WTC11 (cell line): ENCODE measurements around the gene ANKLE2. TPM values are rescaled to one million over a fixed set of nuclear protein-coding genes. Genes with fewer than 3 reads are reported as not detected.

Experiments used
- ARID4B ChIP-seq: sonication (generic); formaldehyde crosslinking; IDR thresholded peaks from 2 replicates; pipeline ENCODE4 v1.8.0; 2023; ENCODE audit warnings: missing genetic modification reagents, mild to moderate bottlenecking, borderline replicate concordance
- ATF3 ChIP-seq: sonication (generic); formaldehyde crosslinking; conservative IDR thresholded peaks from 2 replicates; pipeline ENCODE4 v1.8.1; 2022; ENCODE audit warnings: mild to moderate bottlenecking, missing genetic modification reagents
- CBFB ChIP-seq: sonication (generic); formaldehyde crosslinking; IDR thresholded peaks from 2 replicates; pipeline ENCODE4 v1.8.1; 2022; ENCODE audit warnings: mild to moderate bottlenecking, low read depth, missing genetic modification reagents
- CTCF ChIP-seq: fragments of 200-600 bp; IDR thresholded peaks from 2 replicates; pipeline ENCODE4 v1.8.0; 2022; ENCODE audit warnings: antibody characterized with exemption
- EMX1 ChIP-seq: fragments of 250-450 bp; sonication (Bioruptor Pico); IDR thresholded peaks from 2 replicates; pipeline ENCODE4 v1.8.0; 2021; ENCODE audit warnings: mild to moderate bottlenecking
- FOXJ3 ChIP-seq: sonication (generic); formaldehyde crosslinking; IDR thresholded peaks from 2 replicates; pipeline ENCODE4 v1.9.0; 2021; ENCODE audit warnings: missing genetic modification reagents, mild to moderate bottlenecking, borderline replicate concordance
- GABPB1 ChIP-seq: sonication (generic); formaldehyde crosslinking; IDR thresholded peaks from 2 replicates; pipeline ENCODE4 v1.8.1; 2023; ENCODE audit warnings: mild to moderate bottlenecking, missing genetic modification reagents
- IRF1 ChIP-seq: sonication (generic); formaldehyde crosslinking; IDR thresholded peaks from 2 replicates; pipeline ENCODE4 v1.8.0; 2023; ENCODE audit warnings: missing genetic modification reagents
- KAT7 ChIP-seq: sonication (generic); formaldehyde crosslinking; IDR thresholded peaks from 2 replicates; pipeline ENCODE4 v1.8.1; 2023; ENCODE audit warnings: missing genetic modification reagents, mild to moderate bottlenecking, borderline replicate concordance
- MAX ChIP-seq: sonication (generic); formaldehyde crosslinking; IDR thresholded peaks from 2 replicates; pipeline ENCODE4 v1.8.0; 2022; ENCODE audit warnings: mild to moderate bottlenecking, missing genetic modification reagents
- MLX ChIP-seq: sonication (generic); formaldehyde crosslinking; IDR thresholded peaks from 2 replicates; pipeline ENCODE4 v1.8.1; 2023; ENCODE audit warnings: mild to moderate bottlenecking, missing genetic modification reagents, moderate library complexity
- NFYB ChIP-seq: sonication (generic); formaldehyde crosslinking; conservative IDR thresholded peaks from 2 replicates; pipeline ENCODE4 v1.8.0; 2022; ENCODE audit warnings: low read depth, missing genetic modification reagents
- PRDM15 ChIP-seq: sonication (generic); formaldehyde crosslinking; IDR thresholded peaks from 2 replicates; pipeline ENCODE4 v1.8.0; 2022; ENCODE audit warnings: missing genetic modification reagents
- TCF7 ChIP-seq: sonication (generic); formaldehyde crosslinking; IDR thresholded peaks from 2 replicates; pipeline ENCODE4 v1.8.0; 2022; ENCODE audit warnings: mild to moderate bottlenecking, low read depth, missing genetic modification reagents, moderate library complexity
- TEAD4 ChIP-seq: sonication (generic); formaldehyde crosslinking; IDR thresholded peaks from 2 replicates; pipeline ENCODE4 v1.8.0; 2022; ENCODE audit warnings: mild to moderate bottlenecking, missing genetic modification reagents
- ZBTB43 ChIP-seq: sonication (generic); formaldehyde crosslinking; IDR thresholded peaks from 2 replicates; pipeline ENCODE4 v1.8.1; 2023; ENCODE audit warnings: mild to moderate bottlenecking, missing genetic modification reagents
- ZNF138 ChIP-seq: sonication (generic); formaldehyde crosslinking; conservative IDR thresholded peaks from 2 replicates; pipeline ENCODE4 v1.8.1; 2022; ENCODE audit warnings: mild to moderate bottlenecking, moderate library complexity, missing genetic modification reagents
- ZNF232 ChIP-seq: sonication (generic); formaldehyde crosslinking; IDR thresholded peaks from 2 replicates; pipeline ENCODE4 v1.8.0; 2022; ENCODE audit warnings: mild to moderate bottlenecking, missing genetic modification reagents
- ZNF263 ChIP-seq: sonication (generic); formaldehyde crosslinking; IDR thresholded peaks from 2 replicates; pipeline ENCODE4 v1.8.1; 2022; ENCODE audit warnings: low read depth, mild to moderate bottlenecking, moderate library complexity, missing genetic modification reagents
- ZNF532 ChIP-seq: fragments of 250-450 bp; sonication (Bioruptor Pico); IDR thresholded peaks from 2 replicates; pipeline ENCODE4 v1.9.0; 2021; ENCODE audit warnings: mild to moderate bottlenecking, borderline replicate concordance
- total RNA-seq: library from RNA; stranded (reverse); gene quantifications from 3 replicates; pipeline ENCODE4 v1.2.3, GENCODE V29; 2021

The ANKLE2 gene
- total RNA-seq, 1 experiment from 2014 or later = 63.8 TPM

GRCh38 chr12:132710405-132711079, 51.1 kb downstream of the ANKLE2 start, which contains the start of gene PGAM5 (continued):
- TF ChIP-seq MLX (no peak), EMX1 (CRISPR knock-in tag) (no peak), ZNF232 (CRISPR knock-in tag) (peak; percentile 29; the same call in 1 of the 2 replicates), TEAD4 (CRISPR knock-in tag) (no peak), ZNF532 (CRISPR knock-in tag) (no peak), NFYB (CRISPR knock-in tag) (no peak), ATF3 (CRISPR knock-in tag) (no peak), ZNF138 (CRISPR knock-in tag) (no peak), TCF7 (CRISPR knock-in tag) (no peak), CBFB (CRISPR knock-in tag) (no peak), KAT7 (CRISPR knock-in tag) (no peak), GABPB1 (CRISPR knock-in tag) (peak; percentile 76), MAX (CRISPR knock-in tag) (peak; percentile 77; the same call in 1 of the 2 replicates), PRDM15 (no peak; the same call in 1 of the 2 replicates), ARID4B (CRISPR knock-in tag) (no peak; the same call in none of the 2 replicates), FOXJ3 (CRISPR knock-in tag) (no peak), IRF1 (CRISPR knock-in tag) (peak; percentile 60; the same call in 1 of the 2 replicates), ZBTB43 (CRISPR knock-in tag) (0 out of 2 replicates have a peak, but pooled peaks have one; percentile 10), ZNF263 (peak; percentile 50; the same call in 1 of the 2 replicates), CTCF (no peak)
